Stimulated activated CD4-positive, alpha-beta T cell treated with anti-CD3 and anti-CD28 coated beads, Interleukin-4, amount 100 ng/mL, for 24 hours (primary cell): Measurements from ENCODE around the gene RNASE7.

Experiments used
- DNase-seq: peaks from one replicate; pipeline ENCODE4 v3.0.0-alpha.2; 2020

Gene RNASE7

GRCh38 chr14:21088687-21089086 lies 46.5 kb downstream of the RNASE7 start:
- DNase-seq, result no peak

DNA sequence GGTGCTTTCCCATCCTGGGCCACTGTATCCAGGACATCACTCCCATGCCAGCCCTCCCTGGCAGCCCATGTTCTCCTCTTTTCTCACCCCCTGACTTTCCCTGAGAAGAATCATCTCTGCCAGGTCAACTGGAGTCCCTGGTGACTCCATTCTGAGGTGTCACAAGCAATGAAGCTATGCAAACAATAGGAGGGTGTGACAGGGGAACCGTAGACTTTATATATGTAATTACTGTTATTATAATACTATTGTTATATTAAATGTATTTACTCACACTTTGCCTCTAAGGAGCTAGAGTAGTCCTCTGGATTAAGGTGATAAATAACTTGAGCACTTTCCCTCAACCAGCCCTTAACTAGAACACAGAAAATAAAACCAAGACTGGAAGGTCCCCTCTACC lies 47.1 kb downstream of the RNASE7 start:
- DNase-seq, result no peak

DNA sequence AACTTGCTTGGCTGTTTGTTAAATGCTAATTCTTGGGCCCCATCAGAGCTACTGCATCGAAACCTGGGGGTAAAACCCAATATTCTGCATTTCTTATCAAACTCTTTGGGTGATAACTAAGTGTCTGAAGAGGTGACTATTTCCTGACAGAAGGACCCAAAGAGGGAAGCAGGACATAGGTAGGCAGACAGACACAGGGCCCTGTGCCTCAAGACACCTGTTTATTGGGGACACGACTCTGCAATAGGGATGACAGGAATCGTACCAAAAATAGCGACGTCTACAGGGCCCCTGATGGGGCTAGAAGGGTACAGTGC lies 47.7 kb downstream of the RNASE7 start:
- no peak for DNase-seq

DNA sequence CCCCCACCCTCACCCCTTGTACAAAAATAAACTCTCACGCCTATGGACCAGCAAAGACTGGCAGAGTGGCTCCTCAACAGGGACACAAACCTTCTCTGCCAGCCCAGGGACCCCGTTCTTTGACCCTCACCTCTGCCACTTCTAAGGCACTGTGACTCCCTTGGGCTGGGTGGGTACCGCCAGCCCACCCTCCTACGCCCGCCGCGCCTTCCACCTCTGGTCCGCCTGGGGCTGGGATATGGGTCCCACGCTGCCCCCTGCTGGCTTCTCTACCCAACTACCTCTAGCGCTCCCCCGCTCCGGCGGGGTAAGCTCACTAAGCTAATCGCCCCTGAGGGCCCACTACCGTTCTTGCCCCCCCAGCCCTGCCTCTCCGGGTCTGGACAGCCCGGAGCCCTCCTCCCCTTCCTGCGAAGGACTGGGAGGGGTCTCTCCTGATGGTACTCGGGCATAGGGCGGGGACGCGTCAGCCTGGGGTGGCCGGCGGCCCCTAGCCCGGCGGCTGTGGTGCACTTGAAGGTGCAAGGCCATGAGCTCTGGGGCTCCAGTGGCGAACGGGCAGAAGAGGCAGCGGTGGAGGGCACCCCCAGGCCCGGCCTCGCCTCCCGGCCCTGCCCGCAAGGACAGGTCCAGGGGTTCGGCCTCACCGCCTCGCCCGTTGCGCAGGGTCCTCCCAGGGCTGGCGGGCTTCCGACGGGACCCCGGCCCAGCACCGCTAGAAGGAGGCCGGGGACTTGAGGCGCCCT lies 48.2 kb downstream of the RNASE7 start:
- no peak for DNase-seq

GRCh38 chr14:21090940-21091663 lies 48.9 kb downstream of the RNASE7 start:
- no peak for DNase-seq

GRCh38 chr14:21091821-21092272 lies 49.7 kb downstream of the RNASE7 start:
- no peak for DNase-seq

GRCh38 chr14:21092273-21093011 lies 50.3 kb downstream of the RNASE7 start:
- peak; percentile 93 for DNase-seq

DNA sequence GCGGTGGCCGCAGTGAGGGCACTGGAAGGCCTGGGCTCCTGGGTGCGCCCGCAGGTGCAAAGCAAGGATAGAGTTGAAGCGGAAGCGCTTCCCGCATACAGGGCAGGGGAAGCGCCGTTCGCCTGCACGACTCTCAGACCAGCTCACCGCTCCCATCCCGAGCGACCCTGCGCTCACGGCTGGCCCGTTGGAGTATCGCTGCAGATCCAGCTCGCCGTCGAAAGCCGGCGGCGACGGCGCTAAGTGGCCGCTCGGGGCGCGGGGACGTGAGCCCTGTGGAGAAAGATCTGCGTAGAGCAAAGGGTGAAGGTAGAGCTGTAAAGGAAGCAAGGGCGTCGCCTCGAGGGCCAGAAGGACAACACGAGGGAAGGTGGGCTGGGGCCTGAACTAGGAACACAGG lies 50.9 kb downstream of the RNASE7 start:
- no peak for DNase-seq
